ENCODE results near the gene PTPN18. TPM values are rescaled to one million over a fixed set of nuclear protein-coding genes. Genes with fewer than 3 reads are reported as not detected.
"Not testable (repeated sequence)": the region's sequence is repeated elsewhere in the genome, so short reads cannot be mapped to it uniquely, and the experiment has no call there.

PTPN18 gene
- total RNA-seq, 1 donor from 2014 or later = 61.9 TPM

DNA sequence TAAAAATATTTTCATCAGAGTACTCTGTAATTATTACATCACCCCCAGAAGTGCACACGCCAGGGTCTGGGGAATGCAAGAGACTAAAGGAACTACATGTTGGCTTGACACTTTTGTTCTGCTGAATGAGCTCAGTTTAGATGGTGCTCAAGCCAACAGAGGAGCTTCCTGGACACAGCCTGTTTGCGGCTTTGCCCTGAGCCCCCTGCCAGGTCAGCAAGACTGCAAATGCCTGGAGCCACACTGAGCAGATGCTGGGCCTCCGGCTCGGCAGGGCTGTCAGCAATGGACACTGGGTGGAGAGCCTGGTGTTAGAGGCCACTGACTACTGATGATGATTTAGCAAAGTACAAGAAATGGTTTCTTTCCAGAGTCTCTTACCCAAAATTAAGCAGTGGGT lies 31.9 kb downstream of the PTPN18 start:
- no peak for DNase-seq
- no peaks in the 10 kb centered on the region for H3K9me3 Mint-ChIP-seq
- no peak overlapping the region for H3K27ac Mint-ChIP-seq
- intact Hi-C loops (cut with micrococcal nuclease) = no loop called here
- H3K36me3 Mint-ChIP-seq (ENCODE audit: low read depth) = peaks cover 15% of the 10 kb centered on the region
- H3K4me3 Mint-ChIP-seq = no peak overlapping the region
- H3K27me3 Mint-ChIP-seq = no peaks in the 10 kb centered on the region
- peaks cover 15% of the 10 kb centered on the region for H3K4me1 Mint-ChIP-seq

- H3K27ac Mint-ChIP-seq = no peak overlapping the region
- intact Hi-C loops (cut with micrococcal nuclease) = no loop called here
- peaks cover 10% of the 10 kb centered on the region for H3K36me3 Mint-ChIP-seq (ENCODE audit: low read depth)
- no peaks in the 10 kb centered on the region for H3K27me3 Mint-ChIP-seq
- no peaks in the 10 kb centered on the region for H3K9me3 Mint-ChIP-seq
- H3K4me3 Mint-ChIP-seq = no peak overlapping the region
- H3K4me1 Mint-ChIP-seq = peaks cover 13% of the 10 kb centered on the region
- DNase-seq = peak; percentile 50
Observed at GRCh38 chr2:130388221-130388907, 32.5 kb downstream of the PTPN18 start.

GRCh38 chr2:130389358-130389757 lies 33.5 kb downstream of the PTPN18 start:
- intact Hi-C loops (cut with micrococcal nuclease) = no loop called here
- Mint-ChIP-seq H3K4me3 (no peak overlapping the region), H3K27ac (no peak overlapping the region), H3K27me3 (no peaks in the 10 kb centered on the region), H3K4me1 (peaks cover 13% of the 10 kb centered on the region), H3K36me3 (ENCODE audit: low read depth) (peaks cover 7% of the 10 kb centered on the region), H3K9me3 (no peaks in the 10 kb centered on the region)
- peak; percentile 49 for DNase-seq

DNA sequence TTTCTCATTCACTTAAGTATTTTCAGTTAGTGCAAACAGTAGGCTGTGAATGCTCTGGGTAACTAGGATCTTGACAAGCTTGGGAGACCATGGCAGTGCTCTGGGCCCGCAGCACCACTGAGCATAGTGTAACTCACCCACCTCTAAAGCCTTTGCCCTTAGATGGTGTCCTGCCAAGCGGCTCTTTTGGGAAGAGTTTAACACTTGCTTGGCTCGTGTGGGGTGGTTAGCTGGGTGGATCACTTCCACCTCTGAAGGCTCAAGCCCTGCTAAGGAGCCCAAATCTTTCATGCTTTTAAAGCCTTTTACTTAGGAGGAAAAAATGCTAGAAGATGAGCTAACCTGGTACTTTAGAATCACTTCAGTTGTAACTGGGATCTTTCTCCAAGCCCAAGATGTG lies 33.9 kb downstream of the PTPN18 start:
- Mint-ChIP-seq H3K4me3 (no peak overlapping the region), H3K4me1 (peaks cover 13% of the 10 kb centered on the region), H3K9me3 (no peaks in the 10 kb centered on the region), H3K27me3 (no peaks in the 10 kb centered on the region), H3K36me3 (ENCODE audit: low read depth) (peaks cover 7% of the 10 kb centered on the region), H3K27ac (no peak overlapping the region)
- DNase-seq = peak; percentile 50
- intact Hi-C loops (cut with micrococcal nuclease) = loop anchor here (2.0 to 5.0 kb wide), 2 partner anchors 17 to 32 kb away; partner anchors contain the start of gene PTPN18

- H3K27me3 Mint-ChIP-seq = no peaks in the 10 kb centered on the region
- H3K4me1 Mint-ChIP-seq = peaks cover 11% of the 10 kb centered on the region
- peak overlapping the region; percentile 88 for H3K27ac Mint-ChIP-seq
- DNase-seq = peak; percentile 57
- H3K36me3 Mint-ChIP-seq (ENCODE audit: low read depth) = peaks cover 5% of the 10 kb centered on the region
- intact Hi-C loops (cut with micrococcal nuclease) = loop anchor here (1.0 to 5.0 kb wide), 3 partner anchors 18 to 48 kb away; partner anchors contain the start of genes IMP4 and PTPN18
- no peaks in the 10 kb centered on the region for H3K9me3 Mint-ChIP-seq
- H3K4me3 Mint-ChIP-seq = peak overlapping the region; percentile 90
Observed at GRCh38 chr2:130390460-130391057, 34.7 kb downstream of the PTPN18 start.

- peak; percentile 92 for DNase-seq
- Mint-ChIP-seq H3K27ac (peak overlapping the region; percentile 88), H3K9me3 (no peaks in the 10 kb centered on the region), H3K4me3 (peak overlapping the region; percentile 90), H3K4me1 (peaks cover 11% of the 10 kb centered on the region), H3K27me3 (peaks cover 3% of the 10 kb centered on the region), H3K36me3 (ENCODE audit: low read depth) (peaks cover 3% of the 10 kb centered on the region)
- intact Hi-C loops (cut with micrococcal nuclease) = loop anchor here (1.0 to 5.0 kb wide), 3 partner anchors 18 to 49 kb away; partner anchors contain the start of genes IMP4 and PTPN18
Observed at GRCh38 chr2:130391058-130391871, 35.4 kb downstream of the PTPN18 start.

DNA sequence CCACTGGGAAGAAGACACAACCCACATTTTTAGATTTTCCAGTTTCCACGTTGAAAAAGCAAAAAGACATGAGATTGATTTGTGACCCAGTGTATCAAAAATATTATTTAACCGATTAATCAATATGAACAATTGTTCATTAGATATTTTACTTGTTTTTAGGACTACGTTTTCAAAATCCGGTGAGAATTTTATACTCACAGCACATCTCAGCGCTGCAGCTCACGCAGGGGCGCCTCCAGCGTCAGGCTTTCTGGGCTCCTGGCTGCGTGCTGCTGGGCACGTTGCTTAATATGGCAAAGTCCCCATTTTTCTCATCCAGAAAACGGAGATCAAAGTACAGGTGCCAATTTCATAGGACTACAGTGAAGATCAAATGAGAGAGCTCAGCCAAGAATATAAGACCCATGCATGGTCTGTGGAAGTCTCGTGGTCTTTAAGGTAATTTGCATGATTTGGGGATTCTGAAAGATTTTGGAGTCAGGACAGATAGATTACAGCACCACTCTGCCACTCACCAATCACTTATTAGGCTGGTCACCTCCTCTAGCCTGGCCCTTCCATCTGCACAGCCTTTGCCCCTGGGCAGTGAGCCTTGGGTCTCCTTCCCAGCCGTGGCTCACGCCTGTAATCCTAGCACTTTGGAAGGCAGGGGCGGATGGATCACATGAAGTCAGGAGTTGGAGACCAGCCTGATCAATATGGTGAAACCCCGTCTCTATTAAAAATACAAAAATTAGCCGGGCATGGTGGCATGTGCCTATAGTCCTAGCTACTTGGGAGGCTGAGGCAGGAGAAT lies 36.2 kb downstream of the PTPN18 start:
- peak; percentile 56 for DNase-seq
- no peaks in the 10 kb centered on the region for H3K9me3 Mint-ChIP-seq
- H3K4me1 Mint-ChIP-seq = peaks cover 11% of the 10 kb centered on the region
- intact Hi-C loops (cut with micrococcal nuclease) = loop anchor here (1.0 to 5.0 kb wide), 3 partner anchors 19 to 50 kb away; partner anchors contain the start of genes IMP4 and PTPN18
- no peak overlapping the region for H3K27ac Mint-ChIP-seq
- H3K4me3 Mint-ChIP-seq = peak overlapping the region; percentile 90
- H3K27me3 Mint-ChIP-seq = peaks cover 4% of the 10 kb centered on the region
- H3K36me3 Mint-ChIP-seq (ENCODE audit: low read depth) = peaks cover 3% of the 10 kb centered on the region

GRCh38 chr2:130393318-130393910 lies 37.6 kb downstream of the PTPN18 start:
- no peak for DNase-seq
- intact Hi-C loops (cut with micrococcal nuclease) = loop anchor here (5.0 kb wide), 1 partner anchor 36 kb away; the partner anchor contains the start of gene PTPN18
- peaks cover 12% of the 10 kb centered on the region for H3K27me3 Mint-ChIP-seq
- H3K4me1 Mint-ChIP-seq = peaks cover 11% of the 10 kb centered on the region
- no peaks in the 10 kb centered on the region for H3K9me3 Mint-ChIP-seq
- H3K36me3 Mint-ChIP-seq (ENCODE audit: low read depth) = peaks cover 3% of the 10 kb centered on the region
- no peak overlapping the region for H3K4me3 Mint-ChIP-seq
- H3K27ac Mint-ChIP-seq = no peak overlapping the region

GRCh38 chr2:130406280-130406679 lies 50.4 kb downstream of the PTPN18 start:
- DNase-seq; H3K9me3 Mint-ChIP-seq; intact Hi-C loops (cut with micrococcal nuclease); H3K27ac Mint-ChIP-seq; H3K36me3 Mint-ChIP-seq (ENCODE audit: low read depth); H3K27me3 Mint-ChIP-seq; H3K4me3 Mint-ChIP-seq; H3K4me1 Mint-ChIP-seq: not testable (repeated sequence)

DNA sequence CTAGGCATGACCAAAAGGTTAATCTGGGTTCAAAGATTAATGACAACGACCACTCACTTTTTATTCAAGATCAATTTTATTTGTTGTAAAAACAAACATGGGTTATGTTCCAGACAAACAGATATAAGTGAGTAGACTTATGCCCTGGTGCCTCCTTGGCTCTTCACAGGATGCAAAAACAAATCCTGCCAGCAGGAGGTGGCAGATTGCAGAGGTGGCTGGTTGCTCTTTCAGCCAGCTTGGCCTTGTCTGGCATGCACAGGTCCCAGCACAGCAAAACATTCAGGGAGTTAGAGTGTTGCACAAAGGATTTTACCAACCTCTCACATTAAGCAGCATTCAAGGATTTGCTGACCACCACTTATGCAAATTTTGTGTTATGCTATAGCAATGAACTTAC lies 60.8 kb downstream of the PTPN18 start:
- intact Hi-C loops (cut with micrococcal nuclease); H3K36me3 Mint-ChIP-seq (ENCODE audit: low read depth); H3K27ac Mint-ChIP-seq; H3K9me3 Mint-ChIP-seq; H3K27me3 Mint-ChIP-seq; H3K4me3 Mint-ChIP-seq; H3K4me1 Mint-ChIP-seq: not testable (repeated sequence)
- DNase-seq = peak; percentile 74

GRCh38 chr2:130418845-130419244 lies 63.0 kb downstream of the PTPN18 start:
- not testable (repeated sequence) for H3K36me3 Mint-ChIP-seq (ENCODE audit: low read depth)

More at GRCh38 chr2:130418845-130419244, 63.0 kb downstream of the PTPN18 start:
- intact Hi-C loops (cut with micrococcal nuclease); H3K4me3 Mint-ChIP-seq; H3K9me3 Mint-ChIP-seq; DNase-seq; H3K27ac Mint-ChIP-seq; H3K27me3 Mint-ChIP-seq; H3K4me1 Mint-ChIP-seq: not testable (repeated sequence)
